ENCODE results near the gene TUBG1. TPM values are rescaled to one million over a fixed set of nuclear protein-coding genes. Genes with fewer than 3 reads are reported as not detected.
A peak's percentile ranks its signal among the peaks of the same experiment; 100 is the strongest.

Gene TUBG1
- total RNA-seq, 1 donor from 2014 or later = 25.0 TPM

DNA sequence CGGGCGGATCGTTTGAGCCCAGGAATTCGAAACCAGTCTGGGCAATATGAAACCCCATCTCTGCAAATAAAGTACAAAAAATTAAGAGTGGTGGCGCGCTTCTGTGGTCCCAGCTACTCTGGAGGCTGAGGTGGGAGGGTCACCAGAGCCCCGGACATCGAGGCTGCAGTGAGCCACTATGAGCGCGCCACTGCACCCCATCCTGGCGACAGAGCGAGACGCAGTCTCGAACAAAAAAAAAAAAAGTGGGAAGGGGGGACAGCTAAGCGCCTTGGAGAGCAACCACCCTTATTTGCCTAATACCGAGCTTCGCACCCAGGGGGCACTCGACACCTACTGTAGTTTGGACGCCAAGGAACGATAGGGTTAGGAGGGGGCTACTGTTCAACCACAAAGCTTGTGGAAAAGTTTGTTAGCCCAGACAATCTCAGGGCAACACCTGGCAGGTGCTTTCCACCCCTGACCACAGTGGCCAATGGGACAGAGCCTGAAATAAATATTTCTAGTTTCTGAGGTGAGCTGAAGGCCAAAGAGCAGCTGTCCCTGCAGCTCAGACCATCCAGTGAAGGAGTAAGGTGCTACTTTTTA, 31.1 kb upstream of the TUBG1 start:
- intact Hi-C loops (cut with micrococcal nuclease) = loop anchor here (1.0 to 2.0 kb wide), 9 partner anchors 24 to 420 kb away; partner anchors contain the start of genes BECN1, RETREG3, RPL27 and TUBG1
- ATAC-seq (ENCODE audit: low read depth) = peak; percentile 55
- H3K27me3 Mint-ChIP-seq = no peaks in the 10 kb centered on the region
- DNase-seq = peak; percentile 61
- peaks cover 38% of the 10 kb centered on the region for H3K4me1 Mint-ChIP-seq
- peak overlapping the region; percentile 95 for H3K4me3 Mint-ChIP-seq
- CTCF ChIA-PET = interaction anchor here (0.5 to 3.6 kb wide), 52 partner anchors 8 to 420 kb away, joined by 3 to 53 read pairs (median 5); partner anchors contain the start of genes BECN1, CNTNAP1, NAGLU and PSME3
- peaks cover 63% of the 10 kb centered on the region for H3K36me3 Mint-ChIP-seq (ENCODE audit: low read depth)
- TF ChIP-seq, protein P1, sequence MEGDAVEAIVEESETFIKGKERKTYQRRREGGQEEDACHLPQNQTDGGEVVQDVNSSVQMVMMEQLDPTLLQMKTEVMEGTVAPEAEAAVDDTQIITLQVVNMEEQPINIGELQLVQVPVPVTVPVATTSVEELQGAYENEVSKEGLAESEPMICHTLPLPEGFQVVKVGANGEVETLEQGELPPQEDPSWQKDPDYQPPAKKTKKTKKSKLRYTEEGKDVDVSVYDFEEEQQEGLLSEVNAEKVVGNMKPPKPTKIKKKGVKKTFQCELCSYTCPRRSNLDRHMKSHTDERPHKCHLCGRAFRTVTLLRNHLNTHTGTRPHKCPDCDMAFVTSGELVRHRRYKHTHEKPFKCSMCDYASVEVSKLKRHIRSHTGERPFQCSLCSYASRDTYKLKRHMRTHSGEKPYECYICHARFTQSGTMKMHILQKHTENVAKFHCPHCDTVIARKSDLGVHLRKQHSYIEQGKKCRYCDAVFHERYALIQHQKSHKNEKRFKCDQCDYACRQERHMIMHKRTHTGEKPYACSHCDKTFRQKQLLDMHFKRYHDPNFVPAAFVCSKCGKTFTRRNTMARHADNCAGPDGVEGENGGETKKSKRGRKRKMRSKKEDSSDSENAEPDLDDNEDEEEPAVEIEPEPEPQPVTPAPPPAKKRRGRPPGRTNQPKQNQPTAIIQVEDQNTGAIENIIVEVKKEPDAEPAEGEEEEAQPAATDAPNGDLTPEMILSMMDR (IDR thresholded peaks at IDR 0.05) = peak; percentile 33
- POLR2A ChIA-PET = interaction anchor here (0.6 to 4.6 kb wide), 45 partner anchors 8 to 1346 kb away, joined by 3 to 62 read pairs (median 5); partner anchors contain the start of genes BECN1, COA3, MLX and NAGLU
- H3K9me3 Mint-ChIP-seq = no peaks in the 10 kb centered on the region
- H3K27ac Mint-ChIP-seq = peak overlapping the region; percentile 97

DNA sequence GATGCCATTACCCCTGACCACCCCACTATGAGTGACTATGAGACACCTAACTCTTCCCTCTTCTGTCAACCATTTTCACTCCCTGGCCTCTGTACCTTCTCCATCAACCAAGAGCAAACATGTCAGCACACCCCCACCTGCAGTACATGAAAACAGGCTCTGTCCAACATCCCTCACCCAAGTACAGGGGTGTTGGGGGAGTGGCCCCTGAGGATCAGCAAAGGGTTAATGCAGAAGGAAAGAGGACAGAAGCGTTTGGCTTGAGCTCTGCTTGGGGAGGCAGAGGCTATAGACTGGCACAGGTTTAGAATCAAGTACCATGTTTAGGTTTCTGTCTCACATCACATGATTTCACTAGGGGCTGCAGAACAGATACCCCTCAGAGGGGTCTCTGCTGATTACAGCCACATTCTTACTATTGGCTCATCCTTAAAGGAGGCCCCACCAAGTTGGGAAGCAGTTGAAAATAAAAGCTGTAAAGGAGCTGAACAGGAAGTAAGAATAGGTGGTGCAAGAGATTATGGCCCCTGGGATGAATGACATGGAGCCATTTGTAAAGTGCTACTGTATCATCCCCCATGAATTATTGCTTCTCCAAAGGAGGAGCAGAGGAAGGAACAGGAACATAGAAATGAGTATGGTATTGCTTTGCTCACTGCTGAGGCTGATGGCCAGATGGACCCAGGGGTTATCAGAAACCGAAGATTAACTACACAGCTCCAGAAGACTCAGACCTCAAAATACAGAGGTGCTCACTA, 29.5 kb upstream of the TUBG1 start:
- ATAC-seq (ENCODE audit: low read depth) (no peak), DNase-seq (no peak)
- H3K4me3 Mint-ChIP-seq = no peak overlapping the region
- H3K36me3 Mint-ChIP-seq (ENCODE audit: low read depth) = peaks cover 69% of the 10 kb centered on the region
- peaks cover 38% of the 10 kb centered on the region for H3K4me1 Mint-ChIP-seq
- intact Hi-C loops (cut with micrococcal nuclease) = loop anchor here (2.0 kb wide), 1 partner anchor 127 kb away; no protein-coding TSS in a partner anchor
- H3K27ac Mint-ChIP-seq = peak overlapping the region; percentile 59
- H3K27me3 Mint-ChIP-seq = no peaks in the 10 kb centered on the region
- TF ChIP-seq, protein P1 (IDR thresholded peaks at IDR 0.05) = no peak
- CTCF ChIA-PET = interaction anchor here (1.2 to 3.6 kb wide), 2 partner anchors 29 to 184 kb away, joined by 4 to 32 read pairs; partner anchors contain the start of genes RETREG3 and TUBG1
- H3K9me3 Mint-ChIP-seq = no peaks in the 10 kb centered on the region
- POLR2A ChIA-PET = interaction anchor here (0.5 to 4.6 kb wide), 2 partner anchors 22 to 26 kb away, joined by 3 to 29 read pairs; no protein-coding TSS in a partner anchor

DNA sequence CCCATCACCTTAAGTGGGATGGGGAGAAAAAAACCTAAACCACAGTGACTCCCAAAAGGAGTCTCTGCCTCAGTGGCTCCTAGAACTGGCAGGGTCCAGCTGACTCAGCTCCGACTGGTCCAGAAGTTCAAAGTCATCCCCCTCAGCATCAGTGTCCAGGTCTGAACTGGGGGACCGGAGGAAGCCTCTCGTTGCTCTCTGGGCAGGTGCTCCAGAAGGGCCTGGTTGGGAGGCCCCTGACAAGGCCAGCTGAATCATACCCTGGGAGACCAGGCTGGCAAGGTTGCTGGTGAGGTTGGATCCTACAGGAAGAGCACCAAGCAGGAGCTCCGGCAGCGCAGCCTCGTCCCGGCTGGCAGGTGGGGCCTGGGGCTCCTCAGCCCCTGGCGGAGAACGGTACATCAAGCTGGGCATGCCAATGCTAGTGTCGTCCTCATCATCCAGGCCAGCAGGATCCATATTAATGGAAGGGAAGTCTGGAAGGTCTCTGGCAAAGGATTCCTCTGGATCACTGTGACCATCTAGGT, 27.7 kb upstream of the TUBG1 start:
- no peaks in the 10 kb centered on the region for H3K9me3 Mint-ChIP-seq
- intact Hi-C loops (cut with micrococcal nuclease) = no loop called here
- no peaks in the 10 kb centered on the region for H3K27me3 Mint-ChIP-seq
- H3K4me3 Mint-ChIP-seq = no peak overlapping the region
- ChIA-PET POLR2A (interaction anchor here (0.5 kb wide), 1 partner anchor 161 kb away, joined by 4 read pairs; no protein-coding TSS in a partner anchor), CTCF (interaction anchor here (0.6 to 1.3 kb wide), 2 partner anchors 98 to 182 kb away, joined by 3 to 4 read pairs; no protein-coding TSS in a partner anchor)
- H3K27ac Mint-ChIP-seq = peak overlapping the region; percentile 30
- H3K36me3 Mint-ChIP-seq (ENCODE audit: low read depth) = peaks cover 80% of the 10 kb centered on the region
- H3K4me1 Mint-ChIP-seq = peaks cover 42% of the 10 kb centered on the region
- DNase-seq = no peak
- no peak for ATAC-seq (ENCODE audit: low read depth)
- TF ChIP-seq, protein P1 (IDR thresholded peaks at IDR 0.05) = no peak

DNA sequence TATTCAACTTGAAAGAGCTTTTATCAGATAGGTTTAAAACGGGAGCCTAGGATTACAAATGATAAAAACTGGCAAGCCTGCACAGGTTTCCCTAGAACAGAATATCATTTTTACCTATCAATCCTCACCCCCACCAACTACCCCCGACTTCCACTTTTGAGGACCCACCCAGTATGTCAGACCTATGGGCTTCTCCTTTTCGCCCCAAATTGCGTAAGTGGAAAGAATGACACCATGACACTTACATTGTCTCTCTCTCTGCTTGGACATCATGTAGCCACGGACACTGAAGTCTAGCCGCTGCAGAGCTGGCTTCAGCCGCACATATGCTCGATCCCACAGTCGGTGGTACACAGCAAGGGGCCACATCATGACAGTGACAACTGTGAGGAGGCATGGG, 24.6 kb upstream of the TUBG1 start:
- peak overlapping the region; percentile 46 for H3K27ac Mint-ChIP-seq
- H3K36me3 Mint-ChIP-seq (ENCODE audit: low read depth) = peaks cover 93% of the 10 kb centered on the region
- intact Hi-C loops (cut with micrococcal nuclease) = no loop called here
- ATAC-seq (ENCODE audit: low read depth) = no peak
- peaks cover 31% of the 10 kb centered on the region for H3K4me1 Mint-ChIP-seq
- TF ChIP-seq, protein P1 (IDR thresholded peaks at IDR 0.05) = no peak
- DNase-seq = no peak
- H3K4me3 Mint-ChIP-seq = no peak overlapping the region
- H3K27me3 Mint-ChIP-seq = no peaks in the 10 kb centered on the region
- ChIA-PET CTCF (interaction anchor here (1.2 kb wide), 1 partner anchor 179 kb away, joined by 3 read pairs; no protein-coding TSS in a partner anchor), POLR2A (no interaction called here)
- H3K9me3 Mint-ChIP-seq = no peaks in the 10 kb centered on the region

Data from activated B cell treated with CpG ODN at 0.5 μM for 24 hours (primary cell).